CD14-positive monocyte (primary cell): ENCODE results near the gene CAMSAP3. TPM values are rescaled to one million over a fixed set of nuclear protein-coding genes. Genes with fewer than 3 reads are reported as not detected.
"Not testable (repeated sequence)": the region's sequence is repeated elsewhere in the genome, so short reads cannot be mapped to it uniquely, and the experiment has no call there.

ENCODE experiments used
- DNase-seq, 3 donors: peaks; one replicate each; pipeline ENCODE4 v3.0.0-alpha.2; 2011 to 2022
- H2AFZ ChIP-seq: 2 replicates; pipeline ENCODE4 v1.6.0; 2012; ENCODE audit warnings: mild to moderate bottlenecking, low read depth, low read length, inconsistent platforms; ENCODE audit not compliant: insufficient read depth, poor library complexity, severe bottlenecking
- H3K27ac ChIP-seq, 2 donors: 1 replicate in 1 of 2; 2 replicates in 1 of 2; pipeline ENCODE4 v1.5.1; 2012 to 2013; ENCODE audit warnings: low read length in 2 of 2, control low read depth in 1 of 2, inconsistent platforms in 1 of 2, low read depth in 1 of 2, mild to moderate bottlenecking in 1 of 2
- H3K27me3 ChIP-seq, 2 donors: one replicate each; pipeline versions ENCODE4 v1.6.0 to v1.6.1; 2011 to 2013; ENCODE audit warnings: low read length in 2 of 2; ENCODE audit not compliant: control insufficient read depth in 2 of 2, insufficient read depth in 2 of 2
- H3K36me3 ChIP-seq, 2 donors: replicated peaks in 1 of 2; 1 replicate in 1 of 2; 2 replicates in 1 of 2; pipeline versions ENCODE4 v1.5.1 to v1.6.1; 2012 to 2013; ENCODE audit warnings: low read length in 2 of 2, control low read depth in 1 of 2, inconsistent platforms in 1 of 2, mild to moderate bottlenecking in 1 of 2; ENCODE audit not compliant: insufficient read depth in 2 of 2, control insufficient read depth in 1 of 2
- H3K4me1 ChIP-seq, 2 donors: 1 replicate in 1 of 2; 2 replicates in 1 of 2; pipeline versions ENCODE4 v1.5.1 to v1.6.1; 2012 to 2013; ENCODE audit warnings: low read length in 2 of 2, control low read depth in 1 of 2, inconsistent platforms in 1 of 2, mild to moderate bottlenecking in 1 of 2, moderate library complexity in 1 of 2; ENCODE audit not compliant: insufficient read depth in 2 of 2, control insufficient read depth in 1 of 2
- H3K4me2 ChIP-seq: replicated peaks from 2 replicates; pipeline ENCODE3; 2012; ENCODE audit warnings: low read length, moderate library complexity, mild to moderate bottlenecking; ENCODE audit not compliant: poor library complexity, severe bottlenecking; ENCODE audit errors: extremely low read depth
- H3K4me3 ChIP-seq, 3 experiments: fragments of 200-600 bp in 1 of 3; sonication (generic) in 1 of 3; replicated peaks in 1 of 3; 1 replicate in 2 of 3; 2 replicates in 1 of 3; pipeline ENCODE4 v1.5.1; 2011 to 2013; ENCODE audit warnings: low read length in 3 of 3, mild to moderate bottlenecking in 3 of 3, control low read depth in 2 of 3, low read depth in 2 of 3, inconsistent platforms in 1 of 3, moderate library complexity in 1 of 3
- H3K79me2 ChIP-seq: 2 replicates; pipeline ENCODE4 v1.6.0; 2012; ENCODE audit warnings: mild to moderate bottlenecking, control low read depth, inconsistent platforms, low read length, moderate library complexity; ENCODE audit not compliant: insufficient read depth
- H3K9ac ChIP-seq: 2 replicates; pipeline ENCODE4 v1.6.0; 2017; ENCODE audit warnings: low read length, mild to moderate bottlenecking; ENCODE audit not compliant: insufficient read depth, poor library complexity, severe bottlenecking
- H3K9me3 ChIP-seq, 2 donors: replicated peaks in 1 of 2; 1 replicate in 1 of 2; 2 replicates in 1 of 2; pipeline versions ENCODE4 v1.5.1 to v1.6.1; 2012 to 2013; ENCODE audit warnings: low read length in 2 of 2, control low read depth in 1 of 2; ENCODE audit not compliant: control insufficient read depth in 1 of 2, insufficient read depth in 1 of 2
- H4K20me1 ChIP-seq: 2 replicates; pipeline ENCODE4 v1.6.0; 2012; ENCODE audit warnings: mild to moderate bottlenecking, low read length, control low read depth, moderate library complexity; ENCODE audit not compliant: insufficient read depth
- H3K27ac Mint-ChIP-seq, 7 donors: one replicate each; pipeline ENCODE4 v1.8.0; 2020; ENCODE audit warnings: mild to moderate bottlenecking in 7 of 7, mixed read lengths in 7 of 7, moderate library complexity in 6 of 7, inconsistent platforms in 2 of 7
- H3K27me3 Mint-ChIP-seq, 3 donors: one replicate each; pipeline ENCODE4 v1.8.0; 2021 to 2022; ENCODE audit warnings: low read depth in 3 of 3, mild to moderate bottlenecking in 3 of 3, mixed read lengths in 3 of 3, moderate library complexity in 3 of 3, inconsistent platforms in 1 of 3
- H3K36me3 Mint-ChIP-seq, 2 donors: one replicate each; pipeline ENCODE4 v1.8.0; 2020; ENCODE audit warnings: mixed read lengths in 2 of 2, inconsistent platforms in 1 of 2, mild to moderate bottlenecking in 1 of 2
- H3K4me1 Mint-ChIP-seq: one replicate; pipeline ENCODE4 v1.8.0; 2020; ENCODE audit warnings: mild to moderate bottlenecking, mixed read lengths
- H3K4me3 Mint-ChIP-seq, 2 donors: one replicate each; pipeline ENCODE4 v1.8.0; 2020; ENCODE audit warnings: mild to moderate bottlenecking in 2 of 2, mixed read lengths in 2 of 2, moderate library complexity in 1 of 2
- H3K9me3 Mint-ChIP-seq, 7 donors: one replicate each; pipeline ENCODE4 v1.8.0; 2020 to 2022; ENCODE audit warnings: mixed read lengths in 7 of 7, mild to moderate bottlenecking in 6 of 7, moderate library complexity in 6 of 7, inconsistent platforms in 2 of 7
- WGBS: methylation state at CpG from one replicate; pipeline ENCODE4 v1.1.5; 2013; ENCODE audit warnings: missing lambda C conversion rate; ENCODE audit not compliant: insufficient coverage; 5-methylcytosine and 5-hydroxymethylcytosine counted together
- intact Hi-C, 2 donors: fragments of 100-400 bp; cut with micrococcal nuclease; formaldehyde crosslinking; loops; one replicate each; pipeline versions ENCODE4 v1.15.0 to v1.15.1; 2023
- polyA plus RNA-seq, 3 donors: library from polyadenylated mRNA; depleted of rRNA in 1 of 3; unstranded in 2 of 3; stranded (reverse) in 1 of 3; fragments of 300-500 nt in 2 of 3; fragments of >200 nt in 1 of 3; fragmentation: Illumina TruSeq in 2 of 3; gene quantifications; 1 replicate in 2 of 3; 2 replicates in 1 of 3; pipeline ENCODE4 v1.2.3, GENCODE V29; 2012 to 2021
- TF ChIP-seq, protein P1 (sequence below): fragments of 200-600 bp; IDR thresholded peaks from one replicate; pipeline ENCODE4 v1.8.0; 2022; ENCODE audit warnings: antibody characterized with exemption, mild to moderate bottlenecking

CAMSAP3 gene
- polyA plus RNA-seq, 3 donors = 0.05 TPM; not detected in 2

DNA sequence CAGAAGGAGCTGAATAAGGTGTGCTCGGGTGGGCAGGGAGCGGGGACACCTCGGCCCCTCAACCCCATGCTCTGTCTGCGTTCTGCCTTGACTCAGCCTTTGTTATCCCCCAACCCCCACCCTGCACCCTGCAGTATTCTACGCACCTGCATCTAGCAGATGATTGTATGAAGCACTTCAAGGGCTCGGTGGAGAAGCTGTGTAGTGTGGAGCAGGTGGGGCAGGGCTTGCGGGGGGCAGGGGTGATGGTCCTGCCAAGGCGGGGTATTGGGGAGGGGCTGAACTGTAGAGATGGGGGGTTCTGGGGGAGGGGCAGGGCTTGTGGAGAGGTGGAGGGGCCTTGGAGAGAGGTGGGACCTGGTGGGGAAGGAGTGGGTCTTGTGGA, 47.4 kb downstream of the CAMSAP3 start:
- peaks cover 85% of the 10 kb centered on the region for H3K79me2 ChIP-seq
- no peak overlapping the region for H3K9ac ChIP-seq
- Mint-ChIP-seq H3K36me3 (peaks cover 53 to 85% of the 10 kb centered on the region in 2 donors), H3K4me1 (peaks cover 62% of the 10 kb centered on the region), H3K27me3 (peaks cover 0 to 1% (median 0%) of the 10 kb centered on the region in 3 donors), H3K9me3 (peaks cover 0 to 2% (median 0%) of the 10 kb centered on the region in 7 donors), H3K4me3 (no peak overlapping the region), H3K27ac (peak overlapping the region in 5 of 7 donors; percentile 40 to 90 (median 58))
- H3K9me3 ChIP-seq = no peaks in the 10 kb centered on the region
- H3K36me3 ChIP-seq = peaks cover 59 to 81% of the 10 kb centered on the region in 2 donors
- TF ChIP-seq, protein P1, sequence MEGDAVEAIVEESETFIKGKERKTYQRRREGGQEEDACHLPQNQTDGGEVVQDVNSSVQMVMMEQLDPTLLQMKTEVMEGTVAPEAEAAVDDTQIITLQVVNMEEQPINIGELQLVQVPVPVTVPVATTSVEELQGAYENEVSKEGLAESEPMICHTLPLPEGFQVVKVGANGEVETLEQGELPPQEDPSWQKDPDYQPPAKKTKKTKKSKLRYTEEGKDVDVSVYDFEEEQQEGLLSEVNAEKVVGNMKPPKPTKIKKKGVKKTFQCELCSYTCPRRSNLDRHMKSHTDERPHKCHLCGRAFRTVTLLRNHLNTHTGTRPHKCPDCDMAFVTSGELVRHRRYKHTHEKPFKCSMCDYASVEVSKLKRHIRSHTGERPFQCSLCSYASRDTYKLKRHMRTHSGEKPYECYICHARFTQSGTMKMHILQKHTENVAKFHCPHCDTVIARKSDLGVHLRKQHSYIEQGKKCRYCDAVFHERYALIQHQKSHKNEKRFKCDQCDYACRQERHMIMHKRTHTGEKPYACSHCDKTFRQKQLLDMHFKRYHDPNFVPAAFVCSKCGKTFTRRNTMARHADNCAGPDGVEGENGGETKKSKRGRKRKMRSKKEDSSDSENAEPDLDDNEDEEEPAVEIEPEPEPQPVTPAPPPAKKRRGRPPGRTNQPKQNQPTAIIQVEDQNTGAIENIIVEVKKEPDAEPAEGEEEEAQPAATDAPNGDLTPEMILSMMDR = no peak
- DNase-seq = no peak
- no peak overlapping the region for H3K4me3 ChIP-seq
- no peaks in the 10 kb centered on the region for H3K27me3 ChIP-seq
- H3K4me1 ChIP-seq = peaks cover 66 to 81% of the 10 kb centered on the region in 2 donors
- H3K4me2 ChIP-seq = no peak overlapping the region
- intact Hi-C loops = no loop called here
- no peak overlapping the region for H2AFZ ChIP-seq
- H3K27ac ChIP-seq = peak overlapping the region; percentile 73 to 87
- WGBS = 100% methylated on average over 4 of the region's 8 CpGs
- H4K20me1 ChIP-seq = peaks cover 72% of the 10 kb centered on the region

DNA sequence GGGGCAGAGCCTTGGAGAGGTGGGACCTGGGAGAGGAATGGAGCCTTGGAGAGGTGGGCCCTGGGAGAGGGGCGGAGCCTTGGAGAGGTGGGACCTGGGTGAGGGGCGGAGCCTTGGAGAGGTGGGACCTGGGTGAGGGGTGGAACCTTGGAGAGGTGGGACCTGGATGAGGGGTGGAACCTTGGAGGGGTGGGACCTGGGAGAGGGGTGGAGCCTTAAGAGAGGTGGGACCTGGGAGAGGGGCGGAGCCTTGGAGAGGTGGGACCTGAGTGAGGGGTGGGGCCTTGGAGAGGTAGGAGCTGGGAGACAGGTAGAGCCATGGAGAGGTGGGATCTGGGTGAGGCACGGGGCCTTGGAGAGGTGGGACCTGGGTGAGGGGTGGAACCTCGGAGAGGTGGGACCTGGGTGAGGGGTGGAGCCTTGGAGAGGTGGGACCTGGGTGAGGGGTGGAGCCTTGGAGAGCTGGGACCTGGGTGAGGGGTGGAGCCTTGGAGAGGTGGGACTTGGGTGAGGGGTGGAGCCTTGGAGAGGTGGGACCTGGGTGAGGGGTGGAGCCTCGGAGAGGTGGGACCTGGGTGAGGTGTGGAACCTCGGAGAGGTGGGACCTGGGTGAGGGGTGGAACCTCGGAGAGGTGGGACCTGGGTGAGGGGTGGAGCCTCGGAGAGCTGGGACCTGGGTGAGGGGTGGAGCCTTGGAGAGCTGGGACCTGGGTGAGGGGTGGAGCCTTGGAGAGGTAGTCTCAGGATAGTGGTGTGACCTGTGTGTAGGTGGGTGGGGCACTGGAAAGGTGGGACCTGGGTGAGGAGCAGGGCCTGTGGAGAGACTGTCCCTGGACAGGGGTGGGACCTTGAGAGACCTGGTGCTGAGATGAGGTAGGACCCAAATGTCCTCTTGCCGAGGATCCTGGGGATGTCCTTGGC, 48.2 kb downstream of the CAMSAP3 start:
- Mint-ChIP-seq H3K27ac (peak overlapping the region; percentile 79 to 98 (median 93)), H3K4me1 (peaks cover 54% of the 10 kb centered on the region), H3K36me3 (peaks cover 54 to 83% of the 10 kb centered on the region in 2 donors)
- H3K4me3 ChIP-seq, H2AFZ ChIP-seq, DNase-seq, H3K4me3 Mint-ChIP-seq, H3K9me3 ChIP-seq, H3K27me3 ChIP-seq, H3K9me3 Mint-ChIP-seq, H3K27me3 Mint-ChIP-seq, intact Hi-C loops: not testable (repeated sequence)
- H3K27ac ChIP-seq = peak overlapping the region; percentile 73 to 87
- H3K9ac ChIP-seq = peak overlapping the region; percentile 25
- peaks cover 77% of the 10 kb centered on the region for H3K79me2 ChIP-seq
- 82% methylated on average over 7 of the region's 10 CpGs for WGBS
- H3K4me2 ChIP-seq = peak overlapping the region; percentile 86
- H3K4me1 ChIP-seq = peaks cover 57 to 72% of the 10 kb centered on the region in 2 donors
- H4K20me1 ChIP-seq = peaks cover 64% of the 10 kb centered on the region
- peaks cover 55 to 81% of the 10 kb centered on the region in 2 donors for H3K36me3 ChIP-seq
